ENCODE results near the gene ZC3HAV1. TPM values are rescaled to one million over a fixed set of nuclear protein-coding genes. Genes with fewer than 3 reads are reported as not detected.

ZC3HAV1 gene
- total and polyA plus RNA-seq, 5 donors from 2014 or later = 122 to 220 (median 154) TPM

- no peaks in the 10 kb centered on the region for H3K27me3 ChIP-seq (ENCODE audit: control insufficient read depth, insufficient read depth, low read length)
- H3K9me3 Mint-ChIP-seq = peaks cover 0 to 3% (median 0%) of the 10 kb centered on the region in 7 donors
- H3K4me1 Mint-ChIP-seq = peaks cover 33 to 45% (median 39%) of the 10 kb centered on the region in 4 donors
- H3K4me3 Mint-ChIP-seq = peak overlapping the region in 3 of 4 donors; percentile 4 to 60 (median 9)
- no peak overlapping the region for H3K4me3 ChIP-seq (ENCODE audit: low read depth, low read length)
- peak overlapping the region; percentile 22 to 79 (median 78) for H3K27ac Mint-ChIP-seq
- ATAC-seq (ENCODE audit: low read depth in 2 of 2) = peak in 1 of 2 donors; percentile 30
- peak in 1 of 3 donors; percentile 26 for DNase-seq
- H3K36me3 ChIP-seq (ENCODE audit: control insufficient read depth, insufficient read depth, low read length) = peaks cover 25% of the 10 kb centered on the region
- peaks cover 32% of the 10 kb centered on the region for H3K36me3 Mint-ChIP-seq
- peaks cover 5% of the 10 kb centered on the region for H3K27me3 Mint-ChIP-seq
- H3K9me3 ChIP-seq (ENCODE audit: control insufficient read depth in 2 of 2, low read length in 2 of 2) = no peaks in the 10 kb centered on the region
- peaks cover 33% of the 10 kb centered on the region for H3K4me1 ChIP-seq (ENCODE audit: control insufficient read depth, insufficient read depth, low read length, poor library complexity, severe bottlenecking)
- H3K27ac ChIP-seq (ENCODE audit: insufficient read depth, low read length, poor library complexity, severe bottlenecking) = peak overlapping the region; percentile 34
Measured at GRCh38 chr7:139041378-139042085, 68.0 kb downstream of the ZC3HAV1 start.

GRCh38 chr7:139038691-139039090 is 70.8 kb downstream of the ZC3HAV1 start:
- Mint-ChIP-seq H3K36me3 (peaks cover 6% of the 10 kb centered on the region), H3K4me3 (peak overlapping the region in 1 of 4 donors; percentile 40), H3K27ac (no peak overlapping the region), H3K9me3 (peaks cover 0 to 1% (median 0%) of the 10 kb centered on the region in 7 donors), H3K4me1 (peaks cover 13 to 36% (median 21%) of the 10 kb centered on the region in 4 donors), H3K27me3 (peaks cover 5% of the 10 kb centered on the region)
- Histone ChIP-seq H3K4me1 (ENCODE audit: control insufficient read depth, insufficient read depth, low read length, poor library complexity, severe bottlenecking) (peaks cover 25% of the 10 kb centered on the region), H3K27ac (ENCODE audit: insufficient read depth, low read length, poor library complexity, severe bottlenecking) (no peak overlapping the region), H3K4me3 (ENCODE audit: low read depth, low read length) (no peak overlapping the region), H3K27me3 (ENCODE audit: control insufficient read depth, insufficient read depth, low read length) (no peaks in the 10 kb centered on the region), H3K9me3 (ENCODE audit: control insufficient read depth in 2 of 2, low read length in 2 of 2) (no peaks in the 10 kb centered on the region), H3K36me3 (ENCODE audit: control insufficient read depth, insufficient read depth, low read length) (peaks cover 3% of the 10 kb centered on the region)
- ATAC-seq (ENCODE audit: low read depth in 2 of 2) = no peak
- DNase-seq = no peak

GRCh38 chr7:139036901-139037300 is 72.6 kb downstream of the ZC3HAV1 start:
- DNase-seq = no peak
- Histone ChIP-seq H3K27me3 (ENCODE audit: control insufficient read depth, insufficient read depth, low read length) (no peaks in the 10 kb centered on the region), H3K4me3 (ENCODE audit: low read depth, low read length) (no peak overlapping the region), H3K27ac (ENCODE audit: insufficient read depth, low read length, poor library complexity, severe bottlenecking) (no peak overlapping the region), H3K4me1 (ENCODE audit: control insufficient read depth, insufficient read depth, low read length, poor library complexity, severe bottlenecking) (peaks cover 25% of the 10 kb centered on the region), H3K9me3 (ENCODE audit: control insufficient read depth in 2 of 2, low read length in 2 of 2) (no peaks in the 10 kb centered on the region), H3K36me3 (ENCODE audit: control insufficient read depth, insufficient read depth, low read length) (no peaks in the 10 kb centered on the region)
- H3K4me3 Mint-ChIP-seq = peak overlapping the region; percentile 44 to 87 (median 69)
- H3K27me3 Mint-ChIP-seq = peaks cover 5% of the 10 kb centered on the region
- peaks cover 0 to 1% (median 0%) of the 10 kb centered on the region in 7 donors for H3K9me3 Mint-ChIP-seq
- no peak overlapping the region for H3K27ac Mint-ChIP-seq
- no peak for ATAC-seq (ENCODE audit: low read depth in 2 of 2)
- peaks cover 8 to 32% (median 18%) of the 10 kb centered on the region in 4 donors for H3K4me1 Mint-ChIP-seq
- no peaks in the 10 kb centered on the region for H3K36me3 Mint-ChIP-seq

GRCh38 chr7:139035586-139036353 is 73.8 kb downstream of the ZC3HAV1 start, which contains the start of gene ZC3HAV1L:
TSS of gene ZC3HAV1L (minus strand) at chr7:139036042. CDS start at chr7:139036017, 25 bp downstream.
- Mint-ChIP-seq H3K9me3 (no peaks in the 10 kb centered on the region), H3K27me3 (peaks cover 5% of the 10 kb centered on the region), H3K4me3 (peak within 1 kb of the TSS; percentile 66 to 89 (median 83)), H3K4me1 (peaks cover 0 to 28% (median 13%) of the 10 kb centered on the region in 4 donors), H3K36me3 (no peaks in the 10 kb centered on the region), H3K27ac (no peak within 1 kb of the TSS)
- Histone ChIP-seq H3K9me3 (ENCODE audit: control insufficient read depth in 2 of 2, low read length in 2 of 2) (no peaks in the 10 kb centered on the region), H3K36me3 (ENCODE audit: control insufficient read depth, insufficient read depth, low read length) (no peaks in the 10 kb centered on the region), H3K4me1 (ENCODE audit: control insufficient read depth, insufficient read depth, low read length, poor library complexity, severe bottlenecking) (peaks cover 20% of the 10 kb centered on the region), H3K27me3 (ENCODE audit: control insufficient read depth, insufficient read depth, low read length) (no peaks in the 10 kb centered on the region), H3K4me3 (ENCODE audit: low read depth, low read length) (peak within 1 kb of the TSS; percentile 19), H3K27ac (ENCODE audit: insufficient read depth, low read length, poor library complexity, severe bottlenecking) (no peak within 1 kb of the TSS)
- peak; percentile 52 to 62 for ATAC-seq (ENCODE audit: low read depth in 2 of 2)
- peak; percentile 9 to 55 (median 23) for DNase-seq

GRCh38 chr7:139034855-139035585 is 74.5 kb downstream of the ZC3HAV1 start:
- peaks cover 20% of the 10 kb centered on the region for H3K4me1 ChIP-seq (ENCODE audit: control insufficient read depth, insufficient read depth, low read length, poor library complexity, severe bottlenecking)
- H3K9me3 ChIP-seq (ENCODE audit: control insufficient read depth in 2 of 2, low read length in 2 of 2) = no peaks in the 10 kb centered on the region
- H3K27ac Mint-ChIP-seq = no peak overlapping the region
- no peaks in the 10 kb centered on the region for H3K27me3 ChIP-seq (ENCODE audit: control insufficient read depth, insufficient read depth, low read length)
- ATAC-seq (ENCODE audit: low read depth in 2 of 2) (peak; percentile 12 to 38), DNase-seq (peak in 1 of 3 donors; percentile 37)
- no peaks in the 10 kb centered on the region for H3K9me3 Mint-ChIP-seq
- peaks cover 0 to 28% (median 13%) of the 10 kb centered on the region in 4 donors for H3K4me1 Mint-ChIP-seq
- H3K36me3 Mint-ChIP-seq = no peaks in the 10 kb centered on the region
- H3K36me3 ChIP-seq (ENCODE audit: control insufficient read depth, insufficient read depth, low read length) = no peaks in the 10 kb centered on the region
- H3K4me3 Mint-ChIP-seq = peak overlapping the region; percentile 58 to 89 (median 83)
- H3K27ac ChIP-seq (ENCODE audit: insufficient read depth, low read length, poor library complexity, severe bottlenecking) = no peak overlapping the region
- H3K4me3 ChIP-seq (ENCODE audit: low read depth, low read length) = peak overlapping the region; percentile 13
- peaks cover 5% of the 10 kb centered on the region for H3K27me3 Mint-ChIP-seq

- Histone ChIP-seq H3K4me1 (ENCODE audit: control insufficient read depth, insufficient read depth, low read length, poor library complexity, severe bottlenecking) (peaks cover 20% of the 10 kb centered on the region), H3K36me3 (ENCODE audit: control insufficient read depth, insufficient read depth, low read length) (no peaks in the 10 kb centered on the region), H3K9me3 (ENCODE audit: control insufficient read depth in 2 of 2, low read length in 2 of 2) (no peaks in the 10 kb centered on the region), H3K27me3 (ENCODE audit: control insufficient read depth, insufficient read depth, low read length) (no peaks in the 10 kb centered on the region), H3K27ac (ENCODE audit: insufficient read depth, low read length, poor library complexity, severe bottlenecking) (no peak overlapping the region), H3K4me3 (ENCODE audit: low read depth, low read length) (no peak overlapping the region)
- ATAC-seq (ENCODE audit: low read depth in 2 of 2) (no peak), DNase-seq (no peak)
- peaks cover 0 to 28% (median 13%) of the 10 kb centered on the region in 4 donors for H3K4me1 Mint-ChIP-seq
- H3K27me3 Mint-ChIP-seq = peaks cover 5% of the 10 kb centered on the region
- no peaks in the 10 kb centered on the region for H3K9me3 Mint-ChIP-seq
- no peaks in the 10 kb centered on the region for H3K36me3 Mint-ChIP-seq
- no peak overlapping the region for H3K27ac Mint-ChIP-seq
- peak overlapping the region; percentile 58 to 89 (median 83) for H3K4me3 Mint-ChIP-seq
Measured at GRCh38 chr7:139034336-139034735, 75.2 kb downstream of the ZC3HAV1 start.
